Tibial nerve (tissue), 4 donors: Measurements from ENCODE around the gene HCFC1.

Experiments
- CTCF ChIP-seq, 5 experiments: fragments of 200-600 bp in 3 of 5; fragments of 450-650 bp in 2 of 5; sonication (generic) in 3 of 5; IDR thresholded peaks; one replicate each; pipeline ENCODE4 v1.5.1; 2016 to 2019; ENCODE audit warnings: antibody characterized with exemption in 5 of 5, mild to moderate bottlenecking in 3 of 5, moderate library complexity in 2 of 5
- EP300 ChIP-seq, 2 donors: sonication (generic); formaldehyde crosslinking; IDR thresholded peaks; one replicate each; pipeline ENCODE4 v1.6.1; 2017; ENCODE audit warnings: antibody characterized with exemption in 2 of 2, mild to moderate bottlenecking in 1 of 2
- POLR2A ChIP-seq, 2 donors: fragments of 450-650 bp; IDR thresholded peaks; one replicate each; pipeline ENCODE4 v1.6.1; 2017; ENCODE audit warnings: antibody characterized with exemption in 2 of 2, mild to moderate bottlenecking in 2 of 2, moderate library complexity in 2 of 2

DNA sequence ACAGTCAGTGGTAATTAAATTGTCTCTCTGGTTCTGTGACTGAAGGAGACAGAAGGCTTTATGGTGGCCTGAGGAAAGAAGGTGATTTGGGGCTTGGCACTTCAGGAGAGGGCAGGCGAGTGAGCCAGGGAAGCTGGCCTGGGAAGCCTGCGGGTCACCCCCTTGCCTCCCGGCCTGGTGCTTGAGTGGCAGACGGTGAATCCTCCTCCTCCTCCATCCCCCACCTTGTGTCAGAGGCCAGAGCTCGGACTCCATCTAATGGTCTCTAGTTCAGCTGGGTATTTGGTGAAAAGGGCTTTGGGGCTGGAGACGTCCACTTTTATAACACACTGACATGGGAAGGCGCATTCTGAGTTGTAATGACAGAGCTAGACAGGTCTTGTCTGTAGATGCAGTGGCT lies 9.6 kb upstream of the HCFC1 start:
- TF ChIP-seq CTCF (IDR thresholded peaks at IDR 0.05) (no peak), EP300 (IDR thresholded peaks at IDR 0.05) (no peak), POLR2A (IDR thresholded peaks at IDR 0.05) (no peak)
